HG02763 (cell line): Measurements from ENCODE around the gene GJA5.

Source experiments
- ATAC-seq: cut with Tn5 transposase; IDR thresholded peaks from one replicate; pipeline ENCODE4 v1.9.1; 2021; ENCODE audit warnings: mild to moderate bottlenecking, moderate library complexity; ENCODE audit not compliant: unreplicated experiment

The GJA5 gene

DNA sequence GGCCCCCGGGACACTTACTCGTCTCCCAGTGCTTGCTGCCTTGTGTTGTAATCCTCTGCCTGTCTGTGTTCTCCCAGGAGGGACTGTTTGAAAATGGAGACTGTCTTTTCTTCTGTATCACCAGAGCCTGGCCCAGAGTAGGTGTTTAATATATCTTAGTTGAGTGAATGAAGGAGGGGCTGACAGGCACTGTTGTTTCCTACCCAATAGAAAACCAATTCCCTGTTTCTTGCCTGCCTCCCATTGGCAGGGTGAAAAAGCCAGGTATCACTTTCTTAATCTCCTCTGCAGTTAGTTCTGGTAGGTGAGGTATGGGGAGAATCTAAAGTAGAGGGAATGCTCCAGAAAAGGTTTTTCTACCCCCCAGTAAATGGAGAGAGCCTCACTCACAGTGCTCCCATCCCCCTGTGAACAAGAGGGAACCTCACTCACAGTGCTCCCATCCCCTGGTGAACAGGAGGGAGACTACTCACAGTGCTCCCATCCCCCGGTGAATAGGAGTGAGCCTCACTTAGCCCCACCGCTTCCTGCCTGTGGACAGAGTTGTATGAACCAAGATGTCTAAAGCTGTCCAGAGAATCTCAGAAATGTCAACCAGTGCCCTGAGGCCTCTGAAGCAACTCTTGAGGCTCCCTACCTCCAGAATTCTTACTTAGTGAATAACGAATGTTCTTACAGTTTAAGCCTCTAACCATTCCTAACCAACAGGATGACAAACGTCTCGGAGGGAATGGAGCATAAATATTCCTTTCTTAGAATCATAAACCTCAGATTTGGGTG lies at the start of gene GJA5:
Gene GJA5, minus strand, starts transcription at position 122 of the 780 bp plus-strand sequence. CDS start 1,364 bp downstream, outside the sequence.
- no peak for ATAC-seq

DNA sequence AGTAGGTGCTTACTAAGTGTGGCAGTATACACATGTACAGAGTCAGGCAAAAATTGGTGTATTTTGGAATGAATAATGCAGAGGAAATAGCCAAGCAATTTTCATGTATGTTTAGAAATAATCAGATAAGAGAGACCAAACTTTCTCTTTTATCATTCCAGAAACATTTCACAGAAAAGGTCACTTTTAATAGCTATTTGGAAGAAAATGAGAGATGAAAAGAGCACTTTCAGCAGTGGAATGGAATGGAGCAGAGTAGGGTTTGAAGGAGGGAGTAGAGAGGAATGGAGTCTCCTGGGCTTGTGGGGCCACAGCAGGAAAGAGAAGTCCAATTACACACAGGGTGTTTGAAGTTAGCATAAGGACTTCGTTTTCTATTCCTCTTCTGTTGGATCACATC lies 48.8 kb upstream of the GJA5 start:
- ATAC-seq = no peak

DNA sequence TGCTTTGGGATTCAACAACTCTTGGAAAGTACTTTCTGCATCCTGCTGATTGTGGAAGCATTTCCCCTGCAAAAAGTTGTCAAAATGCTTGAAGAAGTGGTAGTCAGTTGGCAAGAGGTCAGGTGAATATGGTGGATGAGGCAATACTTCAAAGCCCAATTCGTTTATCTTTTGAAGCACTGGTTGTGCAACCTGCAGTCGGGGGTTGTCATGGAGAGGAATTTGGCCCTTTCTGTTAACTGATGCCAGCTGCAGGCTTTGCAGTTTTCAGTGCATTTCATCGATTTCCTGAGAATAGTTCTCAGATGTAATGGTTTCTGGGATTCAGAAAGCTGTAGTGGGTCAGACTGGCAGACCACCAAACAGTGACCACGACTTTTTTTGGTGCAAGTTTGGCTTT lies 47.6 kb upstream of the GJA5 start:
- no peak for ATAC-seq

DNA sequence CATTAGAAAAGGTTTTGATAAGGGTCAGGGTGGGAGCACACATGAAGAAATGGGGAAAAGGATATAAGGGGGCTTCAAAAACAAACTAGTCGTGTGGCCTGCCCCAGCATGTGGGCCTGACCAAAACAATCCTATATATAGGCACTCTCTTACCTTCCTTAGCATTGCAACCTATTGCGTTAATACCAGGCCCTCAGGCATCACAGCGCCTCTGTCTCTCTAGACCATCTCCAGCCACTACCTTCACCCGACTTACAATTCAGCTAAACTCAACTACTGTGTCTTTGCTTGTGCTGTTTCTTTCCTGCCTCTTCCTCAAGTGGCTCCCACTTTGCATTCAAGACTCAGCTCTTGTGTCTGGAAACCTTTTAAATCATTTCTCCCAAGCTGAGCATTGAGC lies 47.0 kb upstream of the GJA5 start:
- no peak for ATAC-seq

DNA sequence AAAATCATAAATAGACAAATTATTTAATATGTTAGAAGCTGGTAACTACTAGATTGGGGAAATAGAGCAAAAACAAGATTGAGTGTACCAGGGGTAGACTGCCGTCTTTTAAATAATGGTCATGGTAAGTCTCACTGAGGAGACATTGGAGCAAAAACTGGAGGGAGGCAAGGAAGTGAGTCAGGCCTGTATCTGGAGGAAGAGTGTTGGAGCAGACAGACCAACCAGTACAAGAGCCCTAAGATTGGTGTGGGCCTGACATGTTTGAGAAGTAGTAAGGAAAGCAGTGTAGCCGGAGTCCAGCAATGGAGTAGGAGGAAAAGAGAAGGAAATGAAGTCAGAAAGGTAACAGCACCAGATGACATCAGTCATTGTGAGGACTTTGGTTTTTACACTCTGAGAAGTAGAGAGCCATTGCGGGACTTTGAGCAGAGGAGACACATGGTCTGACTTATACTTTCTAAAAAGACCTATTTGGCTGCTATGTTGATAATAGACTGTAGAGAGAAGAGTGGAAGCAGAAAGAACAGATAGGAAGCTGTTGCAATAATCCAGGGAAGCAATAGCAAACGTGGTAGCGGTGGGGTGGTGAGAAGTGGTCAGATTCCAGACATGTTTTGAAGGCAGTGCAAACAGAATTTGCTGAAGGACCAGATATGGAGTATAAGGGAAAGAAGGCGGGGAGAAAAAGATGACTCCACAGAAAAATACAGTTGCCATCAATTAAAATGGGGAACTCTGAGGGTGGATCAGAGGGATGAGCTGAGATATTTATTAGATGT lies 44.7 kb upstream of the GJA5 start:
- no peak for ATAC-seq

DNA sequence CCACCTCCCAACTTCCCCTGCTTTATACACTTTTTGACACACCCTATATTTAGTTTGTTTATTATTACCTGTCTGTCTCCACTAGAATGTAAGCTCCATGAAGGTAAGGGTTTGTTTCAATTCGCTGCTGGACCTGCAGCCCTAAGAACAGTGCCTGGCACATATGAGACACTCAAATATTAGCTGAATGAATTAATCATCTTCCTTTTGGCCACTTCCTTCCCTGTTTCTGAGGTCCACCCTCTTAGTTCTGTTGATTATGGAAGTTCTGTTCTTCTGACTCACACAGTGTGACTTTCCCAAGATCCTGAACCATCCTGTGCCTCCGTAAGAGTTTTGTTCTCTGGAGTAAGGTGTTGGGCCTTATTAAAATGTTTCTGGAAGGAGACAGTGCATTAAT lies 40.4 kb upstream of the GJA5 start:
- ATAC-seq = no peak

DNA sequence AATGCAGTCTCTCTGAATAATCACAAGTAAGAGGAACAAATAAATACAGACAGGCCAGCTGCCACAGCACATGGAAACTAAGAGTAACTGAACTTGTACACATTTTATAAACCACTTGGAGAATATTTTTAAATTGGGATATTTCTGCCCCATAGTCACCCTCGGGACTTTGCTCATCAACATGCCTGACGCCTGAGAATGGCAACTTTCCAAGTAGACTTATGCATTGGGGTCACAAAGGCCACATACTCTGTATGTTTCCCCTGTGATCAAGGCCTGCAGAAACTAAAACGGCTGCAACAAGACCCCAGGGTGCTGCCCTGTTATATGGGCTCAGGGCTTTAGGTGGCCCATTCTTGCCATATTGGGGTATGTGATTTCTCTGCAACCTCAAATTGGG lies 38.3 kb upstream of the GJA5 start:
- ATAC-seq = no peak

DNA sequence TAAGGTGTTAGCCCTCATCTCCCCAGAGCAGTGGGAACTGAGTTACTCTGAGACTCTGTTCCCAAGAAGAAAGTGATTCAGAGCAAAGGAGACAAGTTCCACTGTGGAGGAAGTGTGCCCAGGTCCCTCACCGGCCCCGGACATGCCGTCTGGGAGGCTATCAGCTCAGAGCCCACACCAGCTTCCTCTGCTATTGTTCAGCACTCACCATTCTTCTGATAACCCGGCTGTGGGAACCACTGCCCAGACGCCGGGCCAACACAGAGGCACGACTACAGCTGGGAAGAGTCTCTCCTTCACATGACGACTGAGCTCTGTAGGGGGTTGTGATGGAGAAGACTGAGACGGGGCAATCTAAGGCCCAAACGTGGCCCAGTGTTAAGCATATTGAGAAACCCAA lies 34.2 kb upstream of the GJA5 start:
- ATAC-seq = no peak

DNA sequence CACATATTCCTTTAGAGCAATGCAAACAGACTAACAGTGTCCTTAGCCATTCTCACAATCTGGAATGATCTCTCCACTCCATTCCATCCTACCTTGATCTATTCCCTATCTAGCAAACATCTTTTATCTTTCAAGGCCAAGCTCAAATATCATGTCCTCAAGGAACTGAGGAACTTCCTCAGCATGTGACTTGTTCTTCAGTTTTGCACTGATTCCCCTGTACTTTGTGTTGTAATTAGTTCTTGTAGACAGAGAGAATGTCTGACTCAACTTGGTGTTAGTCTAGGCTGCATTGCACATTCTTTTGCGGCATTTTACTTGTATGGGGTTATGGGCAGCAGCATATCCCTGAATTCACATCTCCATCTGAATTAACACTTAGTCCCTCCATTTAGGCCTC lies 31.5 kb upstream of the GJA5 start:
- ATAC-seq = no peak

DNA sequence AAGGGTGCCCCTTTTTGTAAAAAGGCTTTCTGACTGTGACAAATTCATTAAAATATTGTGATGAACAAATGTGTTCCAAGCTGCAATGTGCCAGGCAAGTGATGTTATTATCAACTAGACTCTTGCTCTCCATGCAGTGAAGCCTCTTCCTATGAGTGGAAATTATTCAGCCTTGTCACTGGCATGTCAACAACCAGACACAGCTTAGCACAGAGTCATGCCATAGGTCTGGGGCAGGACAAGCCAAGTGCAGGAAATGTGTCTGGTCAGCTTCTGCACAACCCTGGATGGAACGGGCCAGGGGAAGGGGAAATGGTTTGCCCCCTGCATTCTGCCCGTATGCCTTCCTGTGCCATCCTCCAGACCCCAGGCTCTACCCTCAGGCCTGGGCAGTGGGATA lies 27.4 kb upstream of the GJA5 start:
- no peak for ATAC-seq

DNA sequence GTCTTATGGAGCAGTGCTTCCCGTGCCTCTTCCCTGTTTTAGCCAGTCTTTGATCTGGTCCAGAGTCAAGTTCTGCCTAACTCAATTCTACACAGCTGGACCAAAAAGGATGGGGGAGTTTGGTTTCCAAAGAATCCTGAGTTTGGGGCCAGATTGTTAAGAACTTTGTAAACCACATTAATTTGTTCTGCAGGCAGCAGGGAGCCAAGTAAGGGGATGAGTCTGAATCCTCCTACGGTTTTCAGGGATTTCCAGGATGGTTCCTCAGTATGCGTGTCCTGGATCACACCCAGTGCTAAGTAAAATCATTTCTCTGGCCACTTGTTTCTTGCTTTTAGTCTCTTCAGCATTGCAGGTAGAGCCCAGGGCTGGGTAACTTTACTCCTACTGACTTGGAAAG lies 26.1 kb upstream of the GJA5 start:
- no peak for ATAC-seq

DNA sequence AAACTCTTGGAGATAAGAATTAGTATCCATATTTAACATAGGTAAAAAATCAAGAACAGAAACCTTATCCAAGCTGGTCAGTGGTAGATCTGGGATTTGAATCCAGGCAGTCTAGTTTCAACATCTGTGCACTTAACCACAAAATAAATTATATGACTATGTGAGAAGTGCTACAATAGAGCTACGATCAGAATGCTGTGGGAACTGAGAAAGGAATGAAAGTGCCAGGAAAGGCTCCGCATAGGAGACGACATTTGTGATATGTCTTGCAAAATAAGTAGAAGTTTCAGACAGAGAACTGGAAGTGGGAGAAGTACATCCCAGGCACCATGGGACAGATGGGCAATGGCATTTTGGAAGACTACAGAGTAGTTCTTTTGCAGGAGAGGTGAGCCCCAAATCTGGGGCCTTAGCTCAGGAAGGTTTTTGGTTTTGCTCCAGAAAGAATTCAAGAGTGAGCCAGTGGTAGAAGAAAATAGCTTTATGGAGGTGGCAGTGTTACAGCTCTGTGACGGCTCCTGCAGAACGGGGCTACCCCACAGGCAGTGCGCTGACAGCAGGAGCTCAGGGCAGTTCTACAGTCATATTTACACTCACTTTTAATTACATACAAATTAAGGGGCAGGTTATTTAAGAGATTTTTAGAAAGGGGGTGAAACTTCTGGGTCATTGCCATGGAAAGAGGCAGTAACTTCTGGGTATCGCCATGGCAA lies 25.5 kb upstream of the GJA5 start:
- no peak for ATAC-seq

DNA sequence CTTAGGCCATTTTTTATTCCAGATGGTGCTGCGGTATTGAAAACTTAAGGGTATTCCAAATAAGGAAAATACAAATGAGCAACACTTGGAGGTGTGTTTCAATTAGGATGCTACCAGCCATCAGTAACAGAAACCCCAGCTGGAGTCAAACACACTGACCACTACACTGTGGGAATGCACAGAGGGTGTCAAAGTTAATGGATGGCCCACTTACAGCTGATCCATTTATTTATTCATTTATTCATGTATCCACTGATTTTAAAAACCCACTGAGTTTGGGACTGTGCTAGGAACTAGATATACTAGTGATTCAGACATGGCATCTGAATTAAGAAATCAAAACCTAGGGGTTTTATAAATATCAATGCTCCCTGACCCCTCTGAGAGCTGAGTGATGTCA lies 24.5 kb upstream of the GJA5 start:
- ATAC-seq = no peak

DNA sequence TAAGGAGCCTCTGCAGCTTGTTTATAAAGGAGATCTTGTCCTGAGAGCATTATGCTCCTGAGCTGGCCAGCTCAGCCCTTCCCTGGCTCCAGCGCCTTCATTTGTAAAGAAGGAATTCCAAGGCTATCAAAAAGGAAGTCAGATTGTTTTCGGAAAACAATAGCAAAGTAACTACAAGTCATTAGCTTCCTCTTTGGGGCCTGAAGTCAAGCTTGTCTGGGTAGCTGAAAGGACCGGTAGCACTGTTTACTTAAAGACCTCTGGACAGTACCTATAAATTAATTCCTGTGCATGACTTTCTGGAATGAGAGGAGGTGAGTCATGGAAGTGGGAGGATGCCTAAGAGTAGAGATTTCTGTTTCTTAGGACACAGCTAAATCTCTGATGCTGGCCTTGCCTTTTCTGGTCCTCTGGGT lies 20.7 kb upstream of the GJA5 start:
- no peak for ATAC-seq

DNA sequence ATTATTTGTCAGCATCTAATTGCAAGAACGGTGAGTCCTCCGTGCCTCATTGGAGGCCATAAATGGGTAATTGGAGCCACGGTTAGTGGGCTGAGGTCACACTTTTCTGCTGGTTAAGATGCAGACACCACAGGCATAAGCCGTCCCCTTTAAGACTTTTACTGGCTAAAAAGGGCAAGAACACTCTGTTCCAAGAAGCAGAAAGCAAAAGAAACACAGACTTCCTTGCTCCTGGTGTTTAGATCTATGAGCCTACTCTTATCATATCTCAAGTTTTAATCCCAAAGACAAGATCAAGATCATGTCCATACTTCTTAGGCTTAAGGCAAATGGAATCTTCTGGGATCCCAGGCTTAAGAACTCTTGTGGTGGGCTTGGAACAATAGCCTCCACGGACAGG lies 17.3 kb upstream of the GJA5 start:
- ATAC-seq = no peak

DNA sequence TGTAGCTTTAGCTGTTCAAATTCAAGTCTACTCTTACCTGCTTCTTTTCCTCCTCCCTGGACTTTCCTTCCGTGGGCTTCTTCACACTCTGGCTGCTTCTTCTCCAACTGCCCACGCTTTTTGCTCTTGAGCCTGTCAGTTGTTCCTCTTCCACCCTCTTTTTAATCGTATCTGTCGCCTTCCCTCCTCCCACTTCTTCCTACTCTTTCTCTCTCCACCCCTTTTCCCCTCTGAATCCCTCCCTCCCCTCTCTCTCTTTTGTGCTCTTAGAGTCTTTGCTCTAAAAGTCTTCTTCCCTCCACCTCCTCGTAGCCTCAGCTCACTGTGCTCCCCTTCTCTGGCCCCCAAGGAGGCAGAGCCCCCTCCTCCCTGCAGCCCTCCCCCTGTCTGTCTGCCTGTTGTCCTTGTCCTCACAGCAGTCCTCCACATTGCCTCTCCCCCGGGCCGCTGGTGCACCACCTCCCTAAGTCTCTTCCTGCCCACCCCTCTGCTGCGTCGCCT lies 12.9 kb upstream of the GJA5 start:
- ATAC-seq = no peak

DNA sequence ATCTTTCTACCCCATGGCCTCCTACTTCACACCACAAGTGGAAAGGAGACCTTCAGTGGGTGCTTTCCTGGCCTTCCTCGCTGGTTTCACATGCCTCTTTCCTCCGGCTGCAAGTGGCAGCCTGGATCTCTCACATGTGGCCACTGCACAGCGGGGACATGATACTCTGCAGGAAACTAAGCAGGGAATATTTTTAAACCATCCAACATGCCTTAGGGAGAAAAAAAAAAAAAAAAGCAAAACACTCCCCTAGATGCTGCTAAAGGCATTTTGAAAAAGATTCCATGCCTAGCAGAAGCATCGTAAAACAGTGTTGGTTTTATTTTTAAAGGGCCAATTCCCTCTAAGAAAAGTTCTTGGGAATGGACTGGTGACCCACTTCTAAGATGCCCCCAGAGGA lies 12.2 kb upstream of the GJA5 start:
- ATAC-seq = no peak

DNA sequence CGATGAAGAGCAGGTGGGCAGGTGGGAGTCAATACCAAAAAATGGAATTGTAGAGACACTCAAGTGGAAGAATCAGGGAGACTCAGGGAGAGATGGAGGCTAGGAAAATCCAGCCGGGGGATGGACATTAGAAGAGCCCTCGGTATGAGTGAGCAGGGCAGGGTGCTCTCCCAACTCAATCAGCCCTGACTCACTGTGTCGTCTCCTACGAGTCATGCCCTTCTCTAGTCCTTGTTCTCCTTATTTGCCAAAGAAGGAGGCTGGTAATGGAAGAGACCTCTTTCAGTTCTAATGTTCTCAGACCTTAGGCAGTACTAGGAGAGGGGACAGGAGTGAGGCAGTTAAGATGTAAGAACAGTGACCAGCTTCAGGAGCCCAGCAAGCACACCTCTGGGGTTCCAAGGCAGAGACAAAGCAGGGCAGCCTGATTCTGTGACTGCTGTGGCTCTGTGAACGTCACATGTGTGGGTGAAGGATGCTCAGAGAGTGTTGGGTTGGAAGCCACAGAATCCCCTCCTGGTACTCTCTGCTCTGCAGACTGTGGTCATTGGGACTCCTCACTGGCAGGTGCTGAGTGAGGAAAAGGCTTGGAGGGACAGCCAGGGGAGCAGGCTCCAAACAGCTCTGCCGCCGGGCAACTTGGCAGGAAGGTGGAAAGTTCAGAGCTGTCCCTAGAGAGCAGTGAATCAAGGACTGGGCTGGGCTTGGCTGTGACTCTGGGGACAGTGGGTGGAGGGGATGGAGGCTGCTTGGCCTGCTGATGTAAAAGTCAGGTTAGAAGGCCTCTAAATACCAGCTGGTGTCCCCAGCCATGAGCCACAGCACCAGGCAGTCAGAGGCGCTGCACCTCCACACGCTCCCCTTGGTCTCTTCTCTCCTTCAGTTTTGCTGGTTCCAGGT lies 11.1 kb upstream of the GJA5 start:
- ATAC-seq = no peak

DNA sequence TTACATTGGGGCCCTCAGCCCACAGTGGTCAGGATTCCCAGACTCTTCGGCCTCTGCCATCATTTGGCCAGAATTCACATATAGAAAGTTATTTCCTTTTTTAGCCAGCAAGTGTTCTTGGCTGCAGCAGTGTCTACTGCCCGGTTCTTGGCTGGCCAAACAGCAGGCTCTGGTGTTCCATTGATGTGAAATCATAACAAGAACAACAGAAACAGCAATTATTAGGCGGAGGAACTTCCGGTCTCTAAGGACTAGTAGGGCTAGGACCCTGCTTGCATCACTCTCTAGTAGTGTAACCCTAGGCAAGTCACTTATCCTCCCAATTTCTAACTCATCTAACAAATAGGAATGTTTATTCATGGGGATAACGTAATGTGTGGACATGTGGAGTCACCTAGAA lies 8.7 kb upstream of the GJA5 start:
- no peak for ATAC-seq

DNA sequence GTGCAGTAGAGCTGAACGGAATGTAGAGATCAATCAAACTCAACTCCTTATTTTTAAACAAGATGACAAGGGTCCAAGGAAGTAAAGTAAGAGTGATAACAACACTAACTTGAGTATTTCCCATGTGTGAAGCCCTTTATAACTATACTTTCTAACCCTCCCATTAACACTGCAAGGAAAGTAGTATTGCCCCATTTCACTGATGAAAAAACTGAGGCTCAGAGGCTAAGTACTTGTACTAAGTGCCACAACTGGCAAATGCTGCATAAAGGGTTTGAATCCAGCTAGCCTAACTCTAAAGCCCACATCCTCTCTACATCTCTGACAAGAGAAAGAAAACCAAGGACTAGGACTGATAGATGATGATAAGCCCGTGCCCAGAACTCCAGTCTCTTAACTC lies 8.2 kb upstream of the GJA5 start:
- no peak for ATAC-seq

DNA sequence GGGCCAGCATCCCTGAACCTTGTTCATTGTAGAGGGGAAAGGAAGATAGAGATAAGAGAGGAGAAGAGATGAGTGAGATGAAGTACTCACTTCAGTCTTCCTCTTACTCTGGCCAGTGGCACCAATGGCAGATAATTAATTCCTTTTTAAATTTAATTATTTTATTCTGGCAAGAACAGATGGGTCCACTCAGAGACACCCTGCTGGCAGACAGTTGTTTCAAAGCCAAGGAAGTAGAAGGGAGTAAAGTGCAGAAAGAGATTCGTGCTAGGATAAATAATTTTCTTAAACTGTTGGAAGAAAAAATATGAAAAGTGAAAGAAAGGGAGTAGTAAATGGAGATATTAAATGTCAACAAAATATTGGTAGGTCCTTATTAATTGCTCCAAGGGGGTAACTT lies 7.7 kb upstream of the GJA5 start:
- no peak for ATAC-seq
